PC-9 (cell line): ENCODE results near the gene CKAP4.

Experiments
- EZH2 ChIP-seq: fragments of 200-600 bp; sonication (generic); IDR thresholded peaks from 2 replicates; pipeline ENCODE4 v1.8.0; 2017; ENCODE audit warnings: antibody characterized with exemption, low read depth
- TF ChIP-seq, protein P1 (sequence below): fragments of 200-600 bp; sonication (generic); conservative IDR thresholded peaks from 2 replicates; pipeline ENCODE4 v1.6.1; 2017; ENCODE audit warnings: mixed run types, antibody characterized with exemption, mild to moderate bottlenecking, moderate library complexity

DNA sequence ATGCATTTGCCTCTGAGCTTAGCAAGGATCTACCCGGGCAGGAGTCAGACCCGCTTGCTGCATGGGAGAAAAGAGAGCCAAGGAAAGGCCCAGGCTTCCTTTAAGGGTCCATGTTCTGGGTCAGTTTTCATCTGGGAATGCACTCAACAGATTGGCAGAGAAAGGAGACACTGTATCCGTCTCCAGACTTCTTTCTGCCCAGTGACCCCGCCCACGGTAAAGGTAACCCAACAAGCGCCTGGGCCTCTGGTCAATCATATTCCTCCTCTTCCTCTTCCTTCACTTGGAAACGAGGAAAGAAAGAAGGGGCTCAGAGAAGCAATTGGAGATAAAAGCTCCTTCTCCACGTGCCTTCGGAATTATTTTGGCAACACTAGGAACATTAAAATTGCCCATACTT, 27.6 kb upstream of the CKAP4 start:
- TF ChIP-seq, protein P1, sequence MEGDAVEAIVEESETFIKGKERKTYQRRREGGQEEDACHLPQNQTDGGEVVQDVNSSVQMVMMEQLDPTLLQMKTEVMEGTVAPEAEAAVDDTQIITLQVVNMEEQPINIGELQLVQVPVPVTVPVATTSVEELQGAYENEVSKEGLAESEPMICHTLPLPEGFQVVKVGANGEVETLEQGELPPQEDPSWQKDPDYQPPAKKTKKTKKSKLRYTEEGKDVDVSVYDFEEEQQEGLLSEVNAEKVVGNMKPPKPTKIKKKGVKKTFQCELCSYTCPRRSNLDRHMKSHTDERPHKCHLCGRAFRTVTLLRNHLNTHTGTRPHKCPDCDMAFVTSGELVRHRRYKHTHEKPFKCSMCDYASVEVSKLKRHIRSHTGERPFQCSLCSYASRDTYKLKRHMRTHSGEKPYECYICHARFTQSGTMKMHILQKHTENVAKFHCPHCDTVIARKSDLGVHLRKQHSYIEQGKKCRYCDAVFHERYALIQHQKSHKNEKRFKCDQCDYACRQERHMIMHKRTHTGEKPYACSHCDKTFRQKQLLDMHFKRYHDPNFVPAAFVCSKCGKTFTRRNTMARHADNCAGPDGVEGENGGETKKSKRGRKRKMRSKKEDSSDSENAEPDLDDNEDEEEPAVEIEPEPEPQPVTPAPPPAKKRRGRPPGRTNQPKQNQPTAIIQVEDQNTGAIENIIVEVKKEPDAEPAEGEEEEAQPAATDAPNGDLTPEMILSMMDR = no peak
- no peak for TF ChIP-seq EZH2
